Measurements from ENCODE around the gene DPEP1. TPM values are rescaled to one million over a fixed set of nuclear protein-coding genes. Genes with fewer than 3 reads are reported as not detected.

DPEP1 gene
- total RNA-seq, 1 donor from 2014 or later = 0.21 TPM

Other genes starting within 250 kb of the DPEP1 start
- 74.6 TPM for gene ANKRD11, start 123.1 kb upstream of the DPEP1 start, total RNA-seq
- 123 TPM for gene SPG7, start 105.2 kb upstream of the DPEP1 start, total RNA-seq
- 2,228 TPM for gene RPL13, start 53.0 kb upstream of the DPEP1 start, total RNA-seq
- not detected for gene CPNE7, start 37.9 kb upstream of the DPEP1 start, total RNA-seq
- gene CHMP1A, start 44.1 kb downstream of the DPEP1 start, total RNA-seq = 74.9 TPM
- 3.0 TPM for gene SPATA33, start 44.2 kb downstream of the DPEP1 start, total RNA-seq
- gene CDK10, start 73.0 kb downstream of the DPEP1 start, total RNA-seq = 45.5 TPM
- gene SPATA2L, start 88.1 kb downstream of the DPEP1 start, total RNA-seq = 10.9 TPM
- 10.1 TPM for gene VPS9D1, start 107.3 kb downstream of the DPEP1 start, total RNA-seq
- 28.5 TPM for gene ZNF276, start 107.9 kb downstream of the DPEP1 start, total RNA-seq
- 18.7 TPM for gene FANCA, start 203.0 kb downstream of the DPEP1 start, total RNA-seq
- 2.5 TPM for gene SPIRE2, start 214.8 kb downstream of the DPEP1 start, total RNA-seq